ENCODE measurements around the gene VARS1.

- no peak for TF ChIP-seq CTCF (conservative IDR thresholded peaks at IDR 0.05; ENCODE audit: low read length)
- TF ChIP-seq EZH2phosphoT487 (IDR thresholded peaks at IDR 0.05; ENCODE audit: borderline replicate concordance, low read depth, low read length), result no peak
Measured at GRCh38 chr6:31815025-31815838, 19.7 kb upstream of the VARS1 start, which contains the start of the genes HSPA1A and HSPA1L.

All from OCI-LY7 (cell line).